Natural killer cell (primary cell): ENCODE data around the gene KSR2. TPM values are rescaled to one million over a fixed set of nuclear protein-coding genes. Genes with fewer than 3 reads are reported as not detected.

Experiments
- ATAC-seq, 3 donors: fragments of 150-1000 bp in 2 of 3; fragments of 200-7000 bp in 1 of 3; cut with Tn5 transposase; 1 replicate in 1 of 3; 2 replicates in 2 of 3; pipeline ENCODE4 v1.10.0; 2021; ENCODE audit warnings: mild to moderate bottlenecking in 2 of 3, moderate library complexity in 2 of 3
- DNase-seq, 2 donors: peaks; one replicate each; pipeline versions ENCODE4 v3.0.0 to v3.0.0-alpha.2; 2013 to 2021; ENCODE audit warnings: mixed read lengths in 1 of 2
- H3K27ac ChIP-seq: one replicate; pipeline ENCODE4 v1.5.1; 2013; ENCODE audit warnings: mild to moderate bottlenecking, low read length
- H3K27me3 ChIP-seq: one replicate; pipeline ENCODE4 v1.6.1; 2013; ENCODE audit warnings: low read length; ENCODE audit not compliant: control insufficient read depth, insufficient read depth
- H3K36me3 ChIP-seq: one replicate; pipeline ENCODE4 v1.6.1; 2013; ENCODE audit warnings: low read length; ENCODE audit not compliant: control insufficient read depth, insufficient read depth
- H3K4me1 ChIP-seq: one replicate; pipeline ENCODE4 v1.6.1; 2013; ENCODE audit warnings: low read length; ENCODE audit not compliant: control insufficient read depth, insufficient read depth
- H3K4me3 ChIP-seq: one replicate; pipeline ENCODE4 v1.5.1; 2013; ENCODE audit warnings: low read length
- H3K9me3 ChIP-seq: one replicate; pipeline ENCODE4 v1.6.1; 2013; ENCODE audit warnings: low read length; ENCODE audit not compliant: control insufficient read depth, insufficient read depth
- H3K27ac Mint-ChIP-seq, 2 donors: one replicate each; pipeline ENCODE4 v1.8.0; 2022; ENCODE audit warnings: mild to moderate bottlenecking in 2 of 2, mixed read lengths in 2 of 2, moderate library complexity in 1 of 2
- H3K27me3 Mint-ChIP-seq, 2 donors: one replicate each; pipeline ENCODE4 v1.8.0; 2022; ENCODE audit warnings: low read depth in 2 of 2, mixed read lengths in 2 of 2
- H3K36me3 Mint-ChIP-seq: one replicate; pipeline ENCODE4 v1.8.0; 2022; ENCODE audit warnings: mixed read lengths
- H3K4me1 Mint-ChIP-seq, 2 donors: one replicate each; pipeline ENCODE4 v1.8.0; 2022; ENCODE audit warnings: mixed read lengths in 2 of 2
- H3K4me3 Mint-ChIP-seq: one replicate; pipeline ENCODE4 v1.8.0; 2022; ENCODE audit warnings: mild to moderate bottlenecking, moderate library complexity, mixed read lengths
- H3K9me3 Mint-ChIP-seq, 2 donors: one replicate each; pipeline ENCODE4 v1.8.0; 2022; ENCODE audit warnings: mixed read lengths in 2 of 2
- CTCF ChIP-seq: fragments of 200-600 bp; IDR thresholded peaks from one replicate; pipeline ENCODE4 v1.8.0; 2022; ENCODE audit warnings: antibody characterized with exemption
- WGBS: methylation state at CpG from one replicate; pipeline ENCODE4 v1.1.7; 2013; ENCODE audit warnings: missing lambda C conversion rate; ENCODE audit not compliant: insufficient coverage; 5-methylcytosine and 5-hydroxymethylcytosine counted together
- intact Hi-C: fragments of 100-400 bp; cut with micrococcal nuclease; formaldehyde crosslinking; loops from one replicate; pipeline ENCODE4 v1.14.2; 2022
- total RNA-seq, 4 donors: library from RNA; stranded (reverse); fragments of 120-200 nt in 1 of 4; gene quantifications; one replicate each; pipeline versions ENCODE4 v1.2.3 to v1.2.4, GENCODE V29; 2013 to 2022

The KSR2 gene
- total RNA-seq, 3 donors from 2014 or later (not counting 1 experiment from before 2014, with no cell fraction given): not detected

DNA sequence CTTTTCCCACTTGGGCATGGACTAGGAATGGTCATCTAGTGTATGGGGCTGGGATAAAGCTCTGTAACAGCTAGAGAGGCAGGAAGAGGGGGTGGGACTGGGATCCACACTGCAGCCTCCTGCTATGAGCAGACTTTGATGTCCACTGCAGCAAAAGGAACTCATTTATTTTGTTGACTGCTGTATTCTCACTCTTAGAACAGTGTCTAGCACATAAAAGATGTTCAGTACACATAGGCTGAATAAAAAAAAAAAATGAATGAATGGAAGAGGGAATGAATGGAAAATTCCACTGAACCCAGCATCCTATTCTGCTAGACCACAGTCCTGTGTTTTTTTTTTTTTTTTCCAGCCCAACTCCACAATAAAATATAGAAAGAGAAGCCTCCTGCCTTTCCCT is 501.2 kb downstream of the KSR2 start:
- H3K9me3 ChIP-seq: no peaks in the 10 kb centered on the region
- Mint-ChIP-seq H3K4me3 (no peak overlapping the region), H3K9me3 (no peaks in the 10 kb centered on the region), H3K27me3 (peaks cover 0 to 3% of the 10 kb centered on the region in 2 donors), H3K27ac (no peak overlapping the region), H3K36me3 (no peaks in the 10 kb centered on the region), H3K4me1 (no peaks in the 10 kb centered on the region)
- intact Hi-C loops: no loop called here
- DNase-seq: no peak
- no peak for TF ChIP-seq CTCF
- H3K27me3 ChIP-seq: no peaks in the 10 kb centered on the region
- ATAC-seq: no peak
- H3K36me3 ChIP-seq: no peaks in the 10 kb centered on the region
- H3K27ac ChIP-seq: no peak overlapping the region
- H3K4me1 ChIP-seq: no peaks in the 10 kb centered on the region
- H3K4me3 ChIP-seq: no peak overlapping the region

DNA sequence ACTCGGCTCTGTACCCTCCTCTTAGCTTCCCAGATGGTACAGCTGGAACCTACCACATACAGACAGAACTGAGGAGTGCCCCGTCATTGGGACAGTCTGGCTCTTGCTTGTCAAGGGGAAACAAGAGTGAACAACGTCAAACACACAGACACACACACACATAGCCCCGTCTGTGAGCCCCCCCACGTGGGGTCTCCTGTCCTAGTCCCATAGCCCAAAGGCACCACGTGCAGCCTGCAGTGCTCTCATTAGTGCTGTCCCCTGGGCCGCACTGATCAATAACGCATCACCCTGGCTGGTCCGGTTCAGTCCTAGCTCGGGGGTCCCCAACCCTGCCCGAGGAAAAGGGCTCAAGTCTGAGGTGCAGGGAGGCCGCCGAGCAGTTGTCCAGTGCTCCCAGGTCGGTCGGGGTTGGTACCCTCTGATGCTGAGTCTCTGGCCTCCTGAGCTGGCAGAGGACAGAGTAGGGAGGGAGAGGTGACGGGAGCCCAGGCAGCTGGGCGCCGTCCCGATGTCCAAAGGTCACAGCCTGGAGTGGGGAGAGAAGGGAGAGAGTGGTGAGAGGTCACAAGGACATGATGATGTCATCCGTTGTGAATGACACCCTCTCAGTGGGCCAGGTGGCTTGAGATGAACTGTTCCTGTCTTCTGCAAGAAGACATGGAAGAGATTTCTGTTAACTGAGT is 502.0 kb downstream of the KSR2 start:
- Histone ChIP-seq H3K4me3 (no peak overlapping the region), H3K27ac (no peak overlapping the region), H3K9me3 (no peaks in the 10 kb centered on the region), H3K4me1 (no peaks in the 10 kb centered on the region), H3K27me3 (no peaks in the 10 kb centered on the region), H3K36me3 (no peaks in the 10 kb centered on the region)
- Mint-ChIP-seq H3K4me1 (no peaks in the 10 kb centered on the region), H3K4me3 (no peak overlapping the region), H3K9me3 (no peaks in the 10 kb centered on the region), H3K36me3 (no peaks in the 10 kb centered on the region), H3K27ac (no peak overlapping the region), H3K27me3 (peaks cover 0 to 3% of the 10 kb centered on the region in 2 donors)
- TF ChIP-seq CTCF: no peak
- no peak for DNase-seq
- WGBS: 72% methylated on average over 20 of the region's 20 CpGs
- ATAC-seq: no peak
- intact Hi-C loops: no loop called here

DNA sequence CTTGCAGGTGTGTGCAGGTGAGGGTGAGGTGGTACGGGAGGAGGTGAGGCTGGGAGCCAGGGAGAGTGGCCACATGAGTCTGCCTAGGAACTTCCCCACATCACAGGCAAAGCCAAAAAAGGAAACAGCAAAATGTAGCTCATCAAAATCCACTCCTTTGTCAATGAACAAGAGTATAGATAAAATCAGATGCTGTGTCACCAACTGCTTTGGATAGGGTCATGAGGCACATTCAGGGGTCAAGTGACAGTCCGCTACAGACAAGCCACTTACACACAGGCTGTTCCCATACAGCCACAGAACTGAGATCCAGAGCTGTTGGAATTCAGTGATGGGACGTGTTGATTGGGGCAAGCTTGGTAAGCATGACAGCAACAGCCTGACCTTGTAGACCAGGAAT is 507.1 kb downstream of the KSR2 start:
- H3K36me3 ChIP-seq: no peaks in the 10 kb centered on the region

More for the DNA sequence above, 507.1 kb downstream of the KSR2 start:
- H3K27me3 Mint-ChIP-seq: peaks cover 0 to 5% of the 10 kb centered on the region in 2 donors
- ATAC-seq (no peak), DNase-seq (no peak)
- no peak overlapping the region for H3K27ac Mint-ChIP-seq
- no peak overlapping the region for H3K4me3 Mint-ChIP-seq
- Histone ChIP-seq H3K4me3 (no peak overlapping the region), H3K27ac (no peak overlapping the region), H3K27me3 (no peaks in the 10 kb centered on the region), H3K4me1 (no peaks in the 10 kb centered on the region), H3K9me3 (no peaks in the 10 kb centered on the region)
- no peaks in the 10 kb centered on the region for H3K36me3 Mint-ChIP-seq
- H3K4me1 Mint-ChIP-seq: no peaks in the 10 kb centered on the region
- intact Hi-C loops: no loop called here
- 95% methylated on average over 2 of the region's 3 CpGs for WGBS
- TF ChIP-seq CTCF: no peak
- H3K9me3 Mint-ChIP-seq: no peaks in the 10 kb centered on the region
